ENCODE measurements around the gene HMGN4.
A peak's percentile ranks its signal among the peaks of the same experiment; 100 is the strongest.

Gene HMGN4

DNA sequence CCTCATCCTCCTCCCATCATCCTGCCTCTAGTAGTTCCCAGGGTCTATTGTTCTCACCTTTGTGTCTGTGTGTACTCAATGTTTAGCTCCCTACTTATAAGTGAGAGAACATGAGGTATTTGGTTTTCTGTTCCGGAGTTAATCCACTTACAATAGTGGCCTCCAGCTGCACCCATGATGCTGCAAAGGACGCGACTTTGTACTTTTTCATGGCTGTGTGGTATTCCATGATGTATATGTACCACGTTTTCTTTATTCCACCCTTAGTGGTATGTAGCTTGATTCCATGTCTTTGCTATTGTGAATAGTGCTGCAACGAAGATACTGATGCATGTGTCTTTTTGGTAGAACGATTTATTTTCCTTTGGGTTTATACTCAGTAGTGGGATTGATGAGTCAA is 40.1 kb downstream of the HMGN4 start:
- DNase-seq (ENCODE audit: low read depth), result no peak

DNA sequence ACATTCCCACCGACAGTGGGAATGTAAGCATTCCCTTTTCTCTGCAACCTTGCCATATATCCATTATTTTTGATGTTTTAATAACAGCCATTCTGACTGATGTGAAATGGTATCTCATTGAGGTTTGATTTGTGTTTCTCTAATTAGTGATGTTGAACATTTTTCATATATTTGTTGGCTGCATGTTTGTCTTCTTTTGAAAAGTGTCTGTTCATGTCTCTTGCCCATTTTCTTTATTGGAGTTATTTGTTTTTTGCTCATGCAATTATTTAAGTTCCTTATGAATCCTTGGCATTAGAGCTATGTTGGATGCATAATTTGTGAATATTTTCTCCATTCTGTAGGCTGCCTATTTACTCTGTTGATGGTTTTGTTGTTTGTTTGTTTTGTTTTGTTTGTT is 40.6 kb downstream of the HMGN4 start:
- no peak for DNase-seq (ENCODE audit: low read depth)

DNA sequence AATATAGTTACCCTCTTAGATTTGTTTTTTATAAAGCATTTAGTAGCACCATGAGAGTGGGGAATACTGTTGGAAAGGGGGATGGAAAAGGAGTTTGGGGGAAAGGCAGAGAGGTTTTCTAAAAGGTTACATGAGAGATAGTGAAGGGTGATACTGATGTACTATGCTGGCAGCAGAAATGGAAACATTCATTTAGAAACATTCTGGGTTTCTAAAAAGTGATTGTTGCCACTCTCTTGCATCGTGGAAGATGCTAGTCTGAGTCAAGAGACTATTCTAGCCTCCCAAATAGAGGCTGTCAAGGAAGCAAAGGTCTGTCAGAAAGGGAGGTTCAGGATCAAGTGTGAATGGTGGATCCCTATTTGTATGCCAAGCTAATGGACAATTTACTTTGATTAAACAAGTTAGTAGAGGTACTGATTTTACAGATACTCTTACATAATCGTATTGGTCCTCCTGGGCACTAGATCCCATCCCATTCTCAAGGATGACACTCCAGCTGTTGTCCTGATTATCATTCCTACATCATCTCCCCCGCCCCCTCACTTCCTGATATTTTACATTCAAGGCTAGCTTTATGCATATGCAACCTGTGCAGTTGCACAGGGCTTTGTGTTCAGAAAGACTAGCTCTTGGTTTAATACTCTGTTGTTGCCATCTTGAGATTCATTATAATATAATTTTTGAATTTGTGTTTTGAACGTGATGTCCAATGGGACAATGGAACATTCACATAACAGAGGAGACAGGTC is 43.2 kb downstream of the HMGN4 start:
- DNase-seq (ENCODE audit: low read depth), result no peak

DNA sequence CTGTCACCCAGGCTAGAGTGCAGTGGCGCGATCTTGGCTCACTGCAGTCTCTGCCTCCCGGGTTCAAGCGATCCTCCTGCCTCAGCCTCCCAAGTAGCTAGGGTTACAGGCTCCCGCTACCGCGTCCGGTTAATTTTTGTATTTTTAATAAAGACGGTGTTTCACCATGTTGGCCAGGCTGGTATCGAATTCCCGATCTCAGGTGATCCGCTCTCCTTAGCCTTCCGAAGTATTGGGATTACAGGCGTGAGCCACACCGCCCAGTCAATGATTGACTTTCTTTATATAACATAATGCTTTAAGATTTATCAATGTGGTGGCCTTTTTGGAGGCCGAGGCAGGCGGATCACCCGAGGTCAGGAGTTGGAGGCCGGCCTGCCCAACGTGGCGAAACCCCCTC is 50.8 kb downstream of the HMGN4 start:
- no peak for DNase-seq (ENCODE audit: low read depth)

DNA sequence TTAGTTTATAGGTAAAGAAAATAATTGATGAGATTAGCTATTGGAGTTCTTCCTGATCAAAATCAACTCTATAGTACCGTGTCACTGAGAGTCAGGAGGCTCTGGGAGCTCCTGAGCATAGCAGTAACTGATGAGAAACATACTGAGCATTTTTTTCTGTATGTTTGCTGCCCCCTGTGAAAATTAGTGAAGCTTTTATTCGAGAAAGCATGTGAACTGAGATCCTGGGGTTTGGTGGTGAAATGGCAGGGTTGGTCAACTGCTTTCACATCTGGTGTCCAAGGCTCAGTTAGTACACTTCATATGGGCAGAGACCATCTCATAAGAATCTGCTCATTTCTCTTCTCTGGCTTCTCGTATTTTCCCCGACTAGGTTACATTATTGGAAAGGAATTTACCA is 54.5 kb downstream of the HMGN4 start:
- DNase-seq (ENCODE audit: low read depth), result no peak

DNA sequence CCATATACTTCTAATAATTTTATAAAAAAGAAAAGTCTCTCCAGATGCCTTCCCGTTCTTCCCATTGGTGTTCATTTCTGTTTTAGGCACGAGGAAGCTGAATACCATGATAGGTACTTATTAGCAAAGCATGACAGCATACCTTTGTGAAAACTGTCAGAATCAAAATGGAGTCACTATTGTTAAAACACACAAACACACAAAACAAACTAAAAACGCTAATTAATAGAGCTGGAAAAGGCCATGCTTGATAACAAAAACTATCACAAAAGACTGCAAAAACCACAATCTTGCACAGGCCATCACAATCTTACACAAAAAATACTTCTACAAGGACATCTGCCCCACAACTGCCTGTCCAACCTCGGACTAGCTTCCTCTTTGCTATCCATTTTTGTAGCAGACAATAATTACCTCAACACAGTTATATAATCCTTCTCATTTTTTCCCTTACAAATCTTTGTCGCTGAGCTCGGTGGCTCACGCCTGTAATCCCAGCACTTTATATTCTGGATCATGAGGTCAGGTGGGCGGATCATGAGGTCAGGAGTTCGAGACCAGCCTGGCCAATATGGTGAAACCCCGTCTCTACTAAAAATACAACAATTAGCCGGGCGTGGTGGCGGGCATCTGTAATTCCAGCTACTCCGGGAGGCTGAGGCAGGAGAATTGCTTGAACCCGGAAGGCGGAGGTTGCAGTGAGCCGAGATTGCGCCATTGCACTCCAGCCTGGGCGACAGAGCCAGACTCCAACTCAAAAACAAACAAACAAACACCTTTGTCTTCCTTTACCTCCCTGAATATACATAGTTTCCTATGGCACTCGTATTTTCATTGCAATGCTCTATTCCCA is 55.3 kb downstream of the HMGN4 start:
- DNase-seq (ENCODE audit: low read depth), result no peak

DNA sequence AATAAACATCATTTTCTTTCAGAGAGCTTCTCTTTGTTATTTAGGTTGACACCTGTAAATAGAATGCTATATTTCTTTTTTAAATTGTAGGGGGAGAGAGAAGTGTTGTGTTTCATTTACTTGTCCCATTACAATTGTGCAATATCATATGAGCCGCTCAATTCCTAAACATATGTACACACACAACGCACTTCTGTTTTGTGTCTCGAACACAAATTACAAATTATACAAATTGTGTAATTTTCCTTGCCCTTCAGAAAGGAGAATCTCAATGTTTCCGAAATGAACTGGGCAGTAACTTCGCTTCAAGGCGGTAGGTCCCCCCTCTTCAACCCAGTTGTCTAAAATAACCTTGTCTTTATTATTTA is 55.9 kb downstream of the HMGN4 start:
- DNase-seq (ENCODE audit: low read depth), result no peak

DNA sequence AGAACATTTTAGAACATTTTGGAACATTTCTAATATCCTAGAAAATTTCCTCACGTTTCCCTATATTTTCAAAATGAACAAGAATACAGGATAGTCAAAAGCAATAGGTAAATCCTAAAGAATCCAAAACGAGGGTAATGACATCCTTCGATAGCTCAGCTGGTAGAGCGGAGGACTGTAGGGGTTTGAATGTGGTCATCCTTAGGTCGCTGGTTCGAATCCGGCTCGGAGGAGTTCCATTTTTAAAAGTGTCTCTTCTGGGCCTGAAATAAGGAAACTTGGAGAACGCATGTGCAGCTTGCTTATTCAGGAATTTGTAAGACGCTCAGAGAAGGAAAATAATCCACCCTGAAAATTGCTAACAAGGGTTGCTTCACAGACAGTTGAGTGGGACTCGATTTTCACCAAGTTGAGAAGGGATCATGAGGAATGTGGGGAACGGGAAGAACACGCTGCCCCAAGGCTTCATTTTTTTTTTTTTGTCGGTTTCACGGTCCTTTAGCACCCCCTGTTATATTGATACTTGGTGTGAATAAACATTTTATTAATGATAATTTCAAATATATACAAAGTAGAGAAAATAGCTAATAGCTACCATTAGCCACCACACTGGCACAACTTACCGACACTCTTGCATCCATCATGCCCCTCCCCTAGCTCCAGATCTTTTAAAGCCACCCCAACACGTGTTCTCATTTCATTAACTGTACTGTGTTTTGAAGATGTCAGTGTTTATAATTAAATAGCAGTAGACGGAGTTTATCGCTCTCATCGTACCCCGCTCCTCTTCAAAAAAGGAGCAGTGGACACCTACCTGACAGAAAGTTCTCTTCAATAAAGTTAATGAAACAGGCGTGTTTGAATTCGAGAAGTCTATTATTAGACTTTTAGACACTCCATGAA is 56.8 kb downstream of the HMGN4 start:
- no peak for DNase-seq (ENCODE audit: low read depth)

DNA sequence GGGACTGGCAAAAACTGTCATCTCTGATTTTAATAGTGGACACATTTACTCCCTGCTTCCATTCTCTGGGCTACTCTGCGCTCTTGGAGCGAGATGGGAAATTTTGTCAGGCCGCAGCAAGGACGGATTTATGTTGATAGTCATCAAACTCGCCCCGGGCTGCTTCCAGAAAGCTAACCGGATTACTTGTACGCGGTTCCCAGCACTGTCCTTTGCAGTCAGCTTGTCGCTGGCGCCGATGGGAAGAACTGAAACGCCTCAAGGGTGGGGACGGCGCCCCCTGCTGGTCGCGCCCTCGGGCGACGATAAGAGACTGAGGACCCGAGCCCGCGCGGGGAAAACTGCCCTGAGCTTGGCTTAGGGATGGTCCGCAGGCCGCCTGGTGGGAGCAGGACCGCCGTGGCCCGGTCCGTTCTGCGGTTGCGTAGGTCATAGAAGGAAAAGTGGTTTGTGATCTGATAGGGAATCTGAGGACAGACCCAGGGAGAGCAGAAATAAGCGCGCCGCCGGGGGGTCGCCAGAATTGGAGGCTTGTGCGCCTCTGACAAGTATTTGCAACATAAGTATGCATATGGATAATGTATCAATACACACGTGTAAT is 57.6 kb downstream of the HMGN4 start:
- peak; percentile 84 for DNase-seq (ENCODE audit: low read depth)
